Gastrocnemius medialis (tissue), 4 donors: ENCODE data around the gene TARBP2.

Experiments used
- CTCF ChIP-seq, 5 experiments: fragments of 450-650 bp in 3 of 5; fragments of 200-600 bp in 2 of 5; sonication (generic) in 2 of 5; IDR thresholded peaks in 4 of 5; conservative IDR thresholded peaks in 1 of 5; 1 replicate in 4 of 5; 2 replicates in 1 of 5; pipeline ENCODE4 v1.5.1; 2016 to 2019; ENCODE audit warnings: antibody characterized with exemption in 5 of 5, mild to moderate bottlenecking in 3 of 5, moderate library complexity in 3 of 5
- POLR2A ChIP-seq, 2 donors: fragments of 450-650 bp; IDR thresholded peaks; one replicate each; pipeline ENCODE4 v1.6.1; 2017; ENCODE audit warnings: antibody characterized with exemption in 2 of 2, mild to moderate bottlenecking in 2 of 2, moderate library complexity in 2 of 2

DNA sequence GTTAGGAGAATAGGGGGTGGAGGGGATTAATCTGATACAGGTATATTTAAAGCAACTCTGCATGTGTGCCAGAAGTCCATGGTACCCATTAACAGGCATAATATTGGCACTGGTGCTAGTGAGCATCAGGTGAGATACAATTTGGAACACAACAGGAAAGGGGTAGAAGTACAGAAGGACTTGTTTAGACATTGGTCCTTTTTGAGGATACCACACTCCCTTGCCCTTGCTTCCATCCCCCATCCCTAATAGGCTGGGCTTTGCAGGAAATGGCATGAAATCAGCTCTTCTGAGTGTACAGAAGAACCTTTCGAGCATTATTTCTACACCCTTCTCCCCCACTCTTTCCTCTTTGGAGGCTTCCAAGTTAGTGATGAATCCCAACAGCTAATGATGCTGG lies 32.8 kb upstream of the TARBP2 start:
- no peak for TF ChIP-seq CTCF (IDR thresholded peaks at IDR 0.05 in 4 of 5, conservative IDR thresholded peaks at IDR 0.05 in 1 of 5)
- TF ChIP-seq POLR2A (IDR thresholded peaks at IDR 0.05), result no peak
